H1 (cell line): ENCODE data around the gene POMZP3.
"Not testable (repeated sequence)": the region's sequence is repeated elsewhere in the genome, so short reads cannot be mapped to it uniquely, and the experiment has no call there.

Experiments
- BRCA1 ChIP-seq: IDR thresholded peaks from 2 replicates; pipeline ENCODE4 v1.6.1; 2012; ENCODE audit warnings: low read depth, low read length, improper control_type of control experiment
- SP2 ChIP-seq: IDR thresholded peaks from 2 replicates; pipeline ENCODE4 v1.6.1; 2012; ENCODE audit warnings: mild to moderate bottlenecking, low read length, inconsistent platforms
- TF ChIP-seq, protein P1 (sequence below), 3 experiments: IDR thresholded peaks; 1 replicate in 2 of 3; 2 replicates in 1 of 3; pipeline versions ENCODE4 v1.5.1 to v1.6.1; 2011; ENCODE audit warnings: low read length in 3 of 3, mild to moderate bottlenecking in 3 of 3, inconsistent platforms in 2 of 3, low read depth in 1 of 3, moderate library complexity in 1 of 3; ENCODE audit not compliant: insufficient read depth in 1 of 3; ENCODE audit errors: control extremely low read depth in 1 of 3

DNA sequence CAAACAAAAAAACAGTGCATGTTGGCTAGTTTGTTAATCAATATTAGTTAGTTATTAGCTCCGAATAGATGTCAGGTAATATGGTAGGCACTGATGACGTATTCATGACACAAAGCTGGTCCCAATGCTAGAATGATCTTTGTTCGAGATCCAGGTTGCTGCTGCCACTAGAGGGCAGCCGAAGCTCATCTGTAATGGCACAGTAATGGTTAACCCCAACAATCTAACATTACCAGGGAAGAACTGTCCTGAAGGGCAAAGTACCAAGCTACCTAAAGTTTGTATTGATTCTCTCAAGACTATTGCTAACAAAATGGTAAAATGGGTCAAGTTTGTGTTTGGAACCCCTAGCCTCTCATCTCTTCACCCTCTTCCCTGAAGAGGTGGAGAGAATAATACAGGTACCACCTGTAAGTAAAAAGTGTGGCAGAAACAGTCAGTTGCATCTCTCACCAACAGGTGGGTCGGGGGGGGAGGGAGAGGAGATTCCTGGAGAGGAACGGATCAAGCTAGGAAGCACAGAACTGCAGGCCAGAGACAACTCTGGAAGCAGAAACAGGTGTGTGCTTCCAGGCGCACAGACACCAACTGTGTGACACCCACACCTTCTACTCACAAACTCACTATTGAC is 10.1 kb upstream of the POMZP3 start:
- TF ChIP-seq, protein P1, sequence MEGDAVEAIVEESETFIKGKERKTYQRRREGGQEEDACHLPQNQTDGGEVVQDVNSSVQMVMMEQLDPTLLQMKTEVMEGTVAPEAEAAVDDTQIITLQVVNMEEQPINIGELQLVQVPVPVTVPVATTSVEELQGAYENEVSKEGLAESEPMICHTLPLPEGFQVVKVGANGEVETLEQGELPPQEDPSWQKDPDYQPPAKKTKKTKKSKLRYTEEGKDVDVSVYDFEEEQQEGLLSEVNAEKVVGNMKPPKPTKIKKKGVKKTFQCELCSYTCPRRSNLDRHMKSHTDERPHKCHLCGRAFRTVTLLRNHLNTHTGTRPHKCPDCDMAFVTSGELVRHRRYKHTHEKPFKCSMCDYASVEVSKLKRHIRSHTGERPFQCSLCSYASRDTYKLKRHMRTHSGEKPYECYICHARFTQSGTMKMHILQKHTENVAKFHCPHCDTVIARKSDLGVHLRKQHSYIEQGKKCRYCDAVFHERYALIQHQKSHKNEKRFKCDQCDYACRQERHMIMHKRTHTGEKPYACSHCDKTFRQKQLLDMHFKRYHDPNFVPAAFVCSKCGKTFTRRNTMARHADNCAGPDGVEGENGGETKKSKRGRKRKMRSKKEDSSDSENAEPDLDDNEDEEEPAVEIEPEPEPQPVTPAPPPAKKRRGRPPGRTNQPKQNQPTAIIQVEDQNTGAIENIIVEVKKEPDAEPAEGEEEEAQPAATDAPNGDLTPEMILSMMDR (IDR thresholded peaks at IDR 0.05; ENCODE audit: control extremely low read depth in 1 of 3, insufficient read depth in 1 of 3, low read depth in 1 of 3, low read length in 3 of 3) = peak in 1 of 3 experiments; percentile 24; a peak in 1 of 4 replicates
- not testable (repeated sequence) for TF ChIP-seq SP2, BRCA1
